A673 (cell line): Measurements from ENCODE around the gene GLS. TPM values are rescaled to one million over a fixed set of nuclear protein-coding genes. Genes with fewer than 3 reads are reported as not detected.

Experiments used
- BruUV-seq: library from RNA; stranded (reverse); fragments of 400-500 nt; replicated peaks from 2 replicates; lab custom pipeline; 2021; lab: Mats Ljungman, UMichigan
- CTCF ChIA-PET: fragments of 300-600 bp; sonication (Branson Sonifier 250); formaldehyde crosslinking; loops from one replicate; lab custom pipeline; 2022; ENCODE audit warnings: antibody characterized with exemption; lab: Charles Lee
- POLR2A ChIA-PET: fragments of 300-600 bp; sonication (Branson Sonifier 250); formaldehyde crosslinking; loops from one replicate; lab custom pipeline; 2022; ENCODE audit warnings: antibody characterized with exemption; ENCODE audit not compliant: low non-redundant PET; lab: Charles Lee
- DNase-seq: peaks from one replicate; pipeline ENCODE4 v3.0.0-alpha.2; 2015; ENCODE audit warnings: low spot score
- H3K27ac ChIP-seq: fragments of 200-600 bp; sonication (generic); 2 replicates; pipeline ENCODE4 v1.5.1; 2016; ENCODE audit warnings: mixed run types, low read depth, mild to moderate bottlenecking, mixed read lengths, antibody characterized with exemption, low read length; ENCODE audit not compliant: poor library complexity, severe bottlenecking
- H3K27me3 ChIP-seq: fragments of 200-600 bp; sonication (generic); replicated peaks from 2 replicates; pipeline ENCODE4 v1.6.1; 2017; ENCODE audit warnings: mixed run types, low read depth, mild to moderate bottlenecking, mixed read lengths, antibody characterized with exemption, low read length; ENCODE audit not compliant: insufficient read depth, poor library complexity
- H3K36me3 ChIP-seq: fragments of 200-600 bp; sonication (generic); 2 replicates; pipeline ENCODE4 v1.6.1; 2016; ENCODE audit warnings: mixed run types, mild to moderate bottlenecking, mixed read lengths, antibody characterized with exemption, low read length; ENCODE audit not compliant: insufficient read depth, poor library complexity, severe bottlenecking
- H3K4me1 ChIP-seq: fragments of 200-600 bp; sonication (generic); 2 replicates; pipeline ENCODE4 v1.6.1; 2017; ENCODE audit warnings: mixed run types, mild to moderate bottlenecking, mixed read lengths, antibody characterized with exemption, low read length; ENCODE audit not compliant: insufficient read depth, poor library complexity, severe bottlenecking
- H3K4me3 ChIP-seq: fragments of 200-600 bp; sonication (generic); 2 replicates; pipeline ENCODE4 v1.5.1; 2016; ENCODE audit warnings: low read depth, mixed run types, mild to moderate bottlenecking, mixed read lengths, low read length; ENCODE audit not compliant: poor library complexity, severe bottlenecking
- H3K9me3 ChIP-seq: fragments of 200-600 bp; sonication (generic); 2 replicates; pipeline ENCODE4 v1.6.1; 2016; ENCODE audit warnings: mixed run types, low read depth, mild to moderate bottlenecking, mixed read lengths, antibody characterized with exemption, low read length; ENCODE audit not compliant: poor library complexity, severe bottlenecking
- CTCF ChIP-seq: fragments of 300-800, 200-600 bp; sonication (generic); conservative IDR thresholded peaks from 2 replicates; pipeline ENCODE4 v1.5.1; 2017; ENCODE audit warnings: low read depth, mild to moderate bottlenecking, antibody characterized with exemption, low read length, moderate library complexity, mixed read lengths
- EZH2 ChIP-seq: fragments of 200-600 bp; sonication (generic); IDR thresholded peaks from 2 replicates; pipeline ENCODE4 v1.6.1; 2017; ENCODE audit warnings: borderline replicate concordance, low read depth, mild to moderate bottlenecking, mixed read lengths, antibody characterized with exemption, low read length; ENCODE audit not compliant: poor library complexity, severe bottlenecking
- intact Hi-C: fragments of 100-400 bp; cut with micrococcal nuclease; formaldehyde crosslinking; loops from one replicate; pipeline ENCODE4 v1.10.0; 2022; ENCODE audit not compliant: unreplicated experiment
- total RNA-seq: library from RNA; stranded (reverse); gene quantifications from 2 replicates; pipeline ENCODE4 v1.2.3, GENCODE V29; 2021

The GLS gene
- total RNA-seq, 1 experiment from 2014 or later = 116 TPM

GRCh38 chr2:190965580-190966222 is 85.1 kb downstream of the GLS start:
- intact Hi-C loops = no loop called here
- no peaks in the 10 kb centered on the region for H3K4me1 ChIP-seq
- no peak for TF ChIP-seq CTCF
- no peak for TF ChIP-seq EZH2
- DNase-seq = no peak
- H3K27me3 ChIP-seq = no peaks in the 10 kb centered on the region
- no peaks in the 10 kb centered on the region for H3K9me3 ChIP-seq
- H3K4me3 ChIP-seq = no peak overlapping the region
- ChIA-PET POLR2A (no interaction called here), CTCF (no interaction called here)
- no peak overlapping the region for H3K27ac ChIP-seq
- H3K36me3 ChIP-seq = peaks cover 35% of the 10 kb centered on the region
- no TSS peak for BruUV-seq

- H3K9me3 ChIP-seq = no peaks in the 10 kb centered on the region
- H3K4me3 ChIP-seq = no peak overlapping the region
- H3K27ac ChIP-seq = no peak overlapping the region
- ChIA-PET CTCF (no interaction called here), POLR2A (no interaction called here)
- no peak for DNase-seq
- peaks cover 59% of the 10 kb centered on the region for H3K36me3 ChIP-seq
- TF ChIP-seq CTCF (no peak), EZH2 (no peak)
- BruUV-seq = no TSS peak
- H3K27me3 ChIP-seq = no peaks in the 10 kb centered on the region
- no peaks in the 10 kb centered on the region for H3K4me1 ChIP-seq
- intact Hi-C loops = no loop called here
These were observed 87.9 kb downstream of the GLS start for GRCh38 chr2:190968522-190968921.

GRCh38 chr2:190970160-190970559 is 89.5 kb downstream of the GLS start:
- intact Hi-C loops = no loop called here
- H3K36me3 ChIP-seq = peaks cover 70% of the 10 kb centered on the region
- BruUV-seq = no TSS peak

More at GRCh38 chr2:190970160-190970559, 89.5 kb downstream of the GLS start:
- Histone ChIP-seq H3K4me1 (no peaks in the 10 kb centered on the region), H3K27me3 (no peaks in the 10 kb centered on the region), H3K27ac (no peak overlapping the region), H3K9me3 (no peaks in the 10 kb centered on the region), H3K4me3 (no peak overlapping the region)
- ChIA-PET POLR2A (no interaction called here), CTCF (no interaction called here)
- DNase-seq = no peak
- TF ChIP-seq EZH2 (no peak), CTCF (no peak)
